GM19099 (cell line): Measurements from ENCODE around the gene ETAA1.

Experiments used
- POLR2A ChIP-seq: IDR thresholded peaks from 3 replicates; pipeline ENCODE4 v1.6.1; 2011; ENCODE audit warnings: low read depth; ENCODE audit not compliant: insufficient read length; ENCODE audit errors: extremely low read depth

Gene ETAA1

GRCh38 chr2:67455219-67456142, 58.3 kb downstream of the ETAA1 start:
- no peak for TF ChIP-seq POLR2A

DNA sequence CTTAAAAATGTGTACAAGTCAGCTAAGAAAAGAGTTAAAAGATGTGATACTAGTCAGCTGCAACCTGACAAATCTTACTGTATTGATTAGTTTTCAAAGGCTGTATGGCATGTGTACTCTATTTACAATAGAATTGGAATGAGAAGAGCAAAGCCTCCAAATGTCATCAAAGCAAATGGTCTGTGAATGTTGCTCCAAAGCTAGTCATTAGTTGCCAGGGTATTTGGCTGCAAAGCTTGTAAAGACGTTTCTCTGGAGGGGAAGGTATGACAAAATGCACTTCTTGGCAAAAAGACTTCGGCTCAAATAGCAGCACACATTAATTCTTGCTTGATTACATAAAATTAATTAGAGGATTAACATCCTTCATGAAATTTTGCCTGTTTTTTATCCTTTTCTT, 59.3 kb downstream of the ETAA1 start:
- TF ChIP-seq POLR2A, result no peak

DNA sequence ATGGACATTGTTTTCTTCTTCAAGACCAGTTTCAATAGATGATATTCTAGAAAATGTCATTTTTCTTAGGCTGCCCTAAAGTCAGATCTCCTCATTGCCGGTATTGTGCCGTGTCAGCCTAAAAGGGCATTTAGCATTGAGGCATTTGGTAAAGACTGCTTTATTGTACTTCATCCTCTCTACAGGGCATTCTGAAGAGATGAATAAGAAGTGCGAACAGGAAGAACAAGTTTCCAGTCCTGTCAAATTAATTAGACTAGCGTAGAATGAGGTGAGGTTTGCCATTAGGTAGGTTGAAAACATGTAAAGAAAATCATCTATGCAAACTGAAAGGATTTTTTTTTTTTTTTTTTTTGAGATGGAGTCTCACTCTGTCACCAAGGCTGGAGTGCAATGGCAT, 60.6 kb downstream of the ETAA1 start:
- TF ChIP-seq POLR2A, result no peak

DNA sequence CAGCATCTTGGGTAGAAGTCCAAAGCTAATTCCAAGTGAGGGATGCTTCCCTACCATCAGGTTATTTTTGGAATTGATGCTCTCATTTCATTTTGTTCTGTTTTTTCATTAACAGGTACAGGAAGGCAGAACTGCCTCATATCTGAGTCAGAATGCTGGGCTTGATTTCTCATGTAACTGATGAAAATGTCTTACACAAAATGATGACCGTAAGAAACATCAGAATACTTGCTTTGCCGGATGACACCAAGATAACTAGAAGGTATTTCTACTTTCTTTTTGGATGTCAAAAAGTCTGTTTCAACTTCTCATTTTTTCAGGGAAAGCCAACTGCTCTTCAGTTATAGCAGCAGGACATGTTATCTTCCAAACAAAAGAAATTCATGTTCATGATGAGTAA, 62.6 kb downstream of the ETAA1 start:
- TF ChIP-seq POLR2A, result no peak
